HuH-7 (cell line): Measurements from ENCODE around the gene TSPY2.
"Not testable (repeated sequence)": the region's sequence is repeated elsewhere in the genome, so short reads cannot be mapped to it uniquely, and the experiment has no call there.

ENCODE experiments used
- DNase-seq: peaks from one replicate; pipeline ENCODE4 v3.0.0; 2011; ENCODE audit warnings: low spot score

Gene TSPY2, protein sequence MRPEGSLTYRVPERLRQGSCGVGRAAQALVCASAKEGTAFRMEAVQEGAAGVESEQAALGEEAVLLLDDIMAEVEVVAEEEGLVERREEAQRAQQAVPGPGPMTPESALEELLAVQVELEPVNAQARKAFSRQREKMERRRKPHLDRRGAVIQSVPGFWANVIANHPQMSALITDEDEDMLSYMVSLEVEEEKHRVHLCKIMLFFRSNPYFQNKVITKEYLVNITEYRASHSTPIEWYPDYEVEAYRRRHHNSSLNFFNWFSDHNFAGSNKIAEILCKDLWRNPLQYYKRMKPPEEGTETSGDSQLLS

DNA sequence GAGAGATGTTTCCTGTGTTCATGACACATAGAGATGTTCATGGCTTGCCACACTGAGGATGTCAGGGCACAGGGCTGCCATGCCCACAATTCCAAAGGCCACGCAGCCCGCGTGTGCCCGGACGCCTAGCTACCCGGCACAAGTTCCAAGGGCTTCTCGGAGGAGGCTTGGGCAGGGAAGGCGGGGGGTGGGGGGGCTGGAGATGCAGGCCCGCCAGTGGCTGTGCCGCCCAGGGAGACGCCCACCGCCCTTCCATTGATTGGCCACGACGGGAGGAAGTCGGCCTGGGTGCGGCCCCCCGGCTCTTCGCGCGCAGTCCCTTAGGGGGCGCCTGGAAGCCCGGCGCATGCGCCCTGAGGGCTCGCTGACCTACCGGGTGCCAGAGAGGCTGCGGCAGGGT, at the start of gene TSPY2:
TSPY2 (plus strand) TSS at position 301 of the 400 bp plus-strand sequence; CDS start at position 347, 46 bp downstream.
- not testable (repeated sequence) for DNase-seq

DNA sequence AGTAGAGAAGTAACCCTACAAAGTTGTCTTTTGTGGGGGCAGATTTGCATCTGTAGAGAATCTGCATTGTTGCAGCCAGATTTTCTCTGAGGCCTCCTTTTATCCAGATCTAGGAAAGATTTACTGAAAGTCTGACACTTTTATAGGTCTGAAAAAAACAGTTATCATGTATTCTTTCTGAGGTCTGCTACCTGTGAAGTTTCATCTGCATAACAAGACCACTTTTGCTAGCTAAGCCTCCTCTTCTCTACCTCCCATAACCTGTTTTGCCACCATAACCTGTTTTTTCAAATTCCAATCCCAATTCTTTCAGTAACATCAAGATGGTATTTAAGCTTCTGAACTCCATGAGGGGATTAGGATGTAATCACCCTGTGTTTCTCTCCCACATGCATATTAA, 36.5 kb upstream of the TSPY2 start:
- DNase-seq: not testable (repeated sequence)

DNA sequence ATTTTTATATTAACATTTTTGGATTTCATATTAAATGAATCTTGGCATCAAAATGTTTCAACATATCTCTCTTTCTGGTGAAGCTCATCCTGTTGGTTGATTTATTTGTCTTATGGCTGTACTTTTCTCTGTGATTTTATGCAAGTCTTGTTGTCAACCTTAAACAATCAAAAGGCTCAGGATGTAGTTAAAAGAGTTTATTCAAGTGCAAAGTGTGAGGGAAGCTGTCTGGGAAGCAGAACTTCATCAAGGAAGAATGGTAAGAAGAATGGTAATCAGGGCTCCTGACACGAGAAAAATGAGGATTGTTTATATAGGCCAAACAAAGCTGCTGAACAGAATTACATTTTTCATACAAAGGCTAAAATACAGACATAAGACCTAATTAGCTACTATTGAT, 29.0 kb upstream of the TSPY2 start:
- DNase-seq: not testable (repeated sequence)

DNA sequence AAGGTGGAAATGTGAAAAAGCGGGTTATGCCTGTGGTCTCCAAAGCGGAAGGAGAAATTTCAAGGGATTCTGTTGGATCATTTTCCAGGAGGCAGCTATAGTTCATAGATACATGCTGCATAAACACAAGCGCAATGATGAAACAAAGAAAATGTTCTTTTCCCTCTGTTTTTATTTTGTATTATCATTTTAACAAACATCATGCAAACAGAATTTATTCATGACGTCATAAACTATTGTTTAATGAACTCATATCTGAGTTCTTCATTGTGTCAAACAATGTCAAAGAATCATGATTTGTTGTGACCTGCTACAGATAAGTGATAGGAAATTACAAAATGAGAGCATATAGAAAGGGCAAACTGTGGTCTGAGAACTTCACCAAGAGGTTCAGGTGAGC, 23.8 kb downstream of the TSPY2 start:
- DNase-seq: not testable (repeated sequence)
